ENCODE data around the gene CNTNAP2. TPM values are rescaled to one million over a fixed set of nuclear protein-coding genes. Genes with fewer than 3 reads are reported as not detected.

The CNTNAP2 gene
- total and polyA plus RNA-seq, 2 of the 8 experiments (the other 6 are each of a cell fraction or from before 2014, with no cell fraction given): 27.9 to 71.0 TPM

- TF ChIP-seq CHD7 (IDR thresholded peaks at IDR 0.05; ENCODE audit: insufficient replicate concordance, low read length) (no peak), CHD2 (IDR thresholded peaks at IDR 0.05; ENCODE audit: low read length) (no peak)
- TF ChIP-seq, protein P1, sequence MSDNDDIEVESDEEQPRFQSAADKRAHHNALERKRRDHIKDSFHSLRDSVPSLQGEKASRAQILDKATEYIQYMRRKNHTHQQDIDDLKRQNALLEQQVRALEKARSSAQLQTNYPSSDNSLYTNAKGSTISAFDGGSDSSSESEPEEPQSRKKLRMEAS (IDR thresholded peaks at IDR 0.05): no peak
- TF ChIP-seq, protein P2, sequence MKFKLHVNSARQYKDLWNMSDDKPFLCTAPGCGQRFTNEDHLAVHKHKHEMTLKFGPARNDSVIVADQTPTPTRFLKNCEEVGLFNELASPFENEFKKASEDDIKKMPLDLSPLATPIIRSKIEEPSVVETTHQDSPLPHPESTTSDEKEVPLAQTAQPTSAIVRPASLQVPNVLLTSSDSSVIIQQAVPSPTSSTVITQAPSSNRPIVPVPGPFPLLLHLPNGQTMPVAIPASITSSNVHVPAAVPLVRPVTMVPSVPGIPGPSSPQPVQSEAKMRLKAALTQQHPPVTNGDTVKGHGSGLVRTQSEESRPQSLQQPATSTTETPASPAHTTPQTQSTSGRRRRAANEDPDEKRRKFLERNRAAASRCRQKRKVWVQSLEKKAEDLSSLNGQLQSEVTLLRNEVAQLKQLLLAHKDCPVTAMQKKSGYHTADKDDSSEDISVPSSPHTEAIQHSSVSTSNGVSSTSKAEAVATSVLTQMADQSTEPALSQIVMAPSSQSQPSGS (IDR thresholded peaks at IDR 0.05; ENCODE audit: low read length): no peak
Observed at GRCh38 chr7:148241700-148242293, 2125.2 kb downstream of the CNTNAP2 start (continued).
